Endothelial cell of umbilical vein (primary cell): ENCODE measurements around the gene PARM1. TPM values are rescaled to one million over a fixed set of nuclear protein-coding genes. Genes with fewer than 3 reads are reported as not detected.

ENCODE experiments used
- BruUV-seq: library from RNA; stranded (reverse); fragments of 400-500 nt; replicated peaks from 2 replicates; lab custom pipeline; 2021; lab: Mats Ljungman, UMichigan
- CTCF ChIA-PET: fragments of 300-600, 350-600 bp; sonication (Branson Sonifier 250); formaldehyde crosslinking; loops from one replicate; lab custom pipeline; 2021; ENCODE audit warnings: antibody characterized with exemption, inconsistent platforms; lab: Charles Lee
- POLR2A ChIA-PET: fragments of 300-600, 350-600 bp; sonication (Branson Sonifier 250); formaldehyde crosslinking; loops from one replicate; lab custom pipeline; 2021; ENCODE audit warnings: antibody characterized with exemption, inconsistent platforms; lab: Charles Lee
- DNase-seq: peaks from one replicate; pipeline ENCODE4 v3.0.0-alpha.2; 2011; ENCODE audit warnings: low read depth, low spot score
- FAIRE-seq: peaks from 2 replicates; lab custom pipeline; 2011; peaks lifted over from hg19 to GRCh38; lab: Jason Lieb, UNC
- H2AFZ ChIP-seq: 2 replicates; pipeline ENCODE4 v1.6.0; 2012; ENCODE audit warnings: low read depth, low read length, control low read depth, inconsistent platforms
- H3K27ac ChIP-seq: 2 replicates; pipeline ENCODE4 v1.5.1; 2011; ENCODE audit warnings: low read depth, mild to moderate bottlenecking, control low read depth, low read length, moderate library complexity; ENCODE audit not compliant: insufficient read depth
- H3K27me3 ChIP-seq, 2 experiments: 2 replicates each; pipeline versions ENCODE4 v1.6.0 to v1.6.1; 2011; ENCODE audit warnings: low read length in 2 of 2, mixed read lengths in 1 of 2; ENCODE audit not compliant: control insufficient read depth in 2 of 2, insufficient read depth in 2 of 2
- H3K36me3 ChIP-seq, 2 experiments: 2 replicates in 1 of 2; 3 replicates in 1 of 2; pipeline ENCODE4 v1.5.1; 2011; ENCODE audit warnings: low read length in 2 of 2, mild to moderate bottlenecking in 1 of 2, moderate library complexity in 1 of 2; ENCODE audit not compliant: control insufficient read depth in 2 of 2, insufficient read depth in 2 of 2; ENCODE audit errors: extremely low read depth in 1 of 2
- H3K4me1 ChIP-seq: 3 replicates; pipeline ENCODE4 v1.5.1; 2011; ENCODE audit warnings: mild to moderate bottlenecking, low read length; ENCODE audit not compliant: control insufficient read depth, insufficient read depth; ENCODE audit errors: extremely low read depth
- H3K4me2 ChIP-seq: 2 replicates; pipeline ENCODE4 v1.6.1; 2011; ENCODE audit warnings: low read length, control low read depth, mixed read lengths; ENCODE audit not compliant: insufficient read depth
- H3K4me3 ChIP-seq, 3 experiments: fragments of 200-600 bp in 1 of 3; sonication (generic), shearing (Covaris generic) in 1 of 3; replicated peaks in 1 of 3; 2 replicates each; pipeline ENCODE4 v1.5.1; 2011 to 2016; ENCODE audit warnings: control low read depth in 3 of 3, low read length in 3 of 3, mild to moderate bottlenecking in 2 of 3, inconsistent platforms in 1 of 3, low read depth in 1 of 3, moderate library complexity in 1 of 3; ENCODE audit not compliant: insufficient read depth in 1 of 3
- H3K79me2 ChIP-seq: 2 replicates; pipeline ENCODE4 v1.6.0; 2012; ENCODE audit warnings: low read length, inconsistent platforms; ENCODE audit not compliant: control insufficient read depth, insufficient read depth
- H3K9ac ChIP-seq: replicated peaks from 2 replicates; pipeline ENCODE3; 2011; ENCODE audit warnings: low read length, control low read depth; ENCODE audit not compliant: insufficient read depth; ENCODE audit errors: extremely low read depth
- H3K9me1 ChIP-seq: replicated peaks from 3 replicates; pipeline ENCODE4 v1.6.0; 2011; ENCODE audit warnings: mild to moderate bottlenecking, low read length; ENCODE audit not compliant: control insufficient read depth, insufficient read depth; ENCODE audit errors: extremely low read depth
- H3K9me3 ChIP-seq: replicated peaks from 2 replicates; pipeline ENCODE4 v1.5.1; 2012; ENCODE audit warnings: low read length, inconsistent platforms; ENCODE audit not compliant: control insufficient read depth, insufficient read depth
- H4K20me1 ChIP-seq: replicated peaks from 2 replicates; pipeline ENCODE3; 2011; ENCODE audit warnings: mild to moderate bottlenecking, low read length; ENCODE audit not compliant: control insufficient read depth, insufficient read depth; ENCODE audit errors: extremely low read depth
- CTCF ChIP-seq, 2 donors: IDR thresholded peaks; 1 replicate in 1 of 2; 2 replicates in 1 of 2; pipeline ENCODE4 v1.5.1; 2011; ENCODE audit warnings: low read length in 2 of 2, mild to moderate bottlenecking in 2 of 2, moderate library complexity in 2 of 2, control low read depth in 1 of 2, inconsistent platforms in 1 of 2, low read depth in 1 of 2; ENCODE audit not compliant: insufficient read depth in 1 of 2; ENCODE audit errors: extremely low read depth in 1 of 2
- EZH2 ChIP-seq: IDR thresholded peaks from 2 replicates; pipeline ENCODE4 v1.6.1; 2012; ENCODE audit warnings: borderline replicate concordance, low read depth, mild to moderate bottlenecking, moderate library complexity, low read length, inconsistent platforms; ENCODE audit not compliant: severe bottlenecking
- FOS ChIP-seq: IDR thresholded peaks from 2 replicates; pipeline ENCODE4 v1.6.1; 2011; ENCODE audit warnings: mild to moderate bottlenecking, low read length, moderate library complexity, borderline replicate concordance; ENCODE audit not compliant: insufficient read depth
- GATA2 ChIP-seq: IDR thresholded peaks from 2 replicates; pipeline ENCODE4 v1.7.0; 2011; ENCODE audit warnings: low read depth, mild to moderate bottlenecking, moderate library complexity, mixed read lengths, low read length; ENCODE audit not compliant: insufficient read length, insufficient read depth
- JUN ChIP-seq: IDR thresholded peaks from 2 replicates; pipeline ENCODE4 v1.6.1; 2011; ENCODE audit warnings: borderline replicate concordance, low read depth; ENCODE audit not compliant: insufficient read length, insufficient read depth
- MAX ChIP-seq: IDR thresholded peaks from 2 replicates; pipeline ENCODE4 v1.6.1; 2011; ENCODE audit not compliant: insufficient read depth, insufficient read length
- MYC ChIP-seq: IDR thresholded peaks from one replicate; pipeline ENCODE4 v1.6.1; 2011; ENCODE audit warnings: mild to moderate bottlenecking, low read depth, low read length
- POLR2A ChIP-seq: IDR thresholded peaks from 2 replicates; pipeline ENCODE4 v1.6.1; 2012; ENCODE audit warnings: low read depth, mild to moderate bottlenecking, control low read depth, low read length
- POLR2AphosphoS5 ChIP-seq: IDR thresholded peaks from 2 replicates; pipeline ENCODE4 v1.6.1; 2012; ENCODE audit warnings: low read depth, mild to moderate bottlenecking, control low read depth, low read length, moderate library complexity; ENCODE audit not compliant: insufficient read depth
- dilution Hi-C: fragments of 300-500 bp; cut with MboI; formaldehyde crosslinking; loops from one replicate; pipeline ENCODE4 v1.15.0; 2019; ENCODE audit warnings: low sequenced_read_pairs; ENCODE audit not compliant: extremely low pct_ligation_motif_present
- intact Hi-C: fragments of 100-400 bp; cut with micrococcal nuclease; formaldehyde crosslinking; loops from one replicate; pipeline ENCODE4 v1.10.0; 2022
- polyA plus RNA-seq, 4 experiments: library from polyadenylated mRNA; depleted of rRNA in 3 of 4; stranded (reverse) in 3 of 4; unstranded in 1 of 4; fragments of >200 nt; gene quantifications; 2 replicates each; pipeline versions ENCODE4 v1.2.1 to v1.2.3, GENCODE V29; 2011 to 2012; ENCODE audit warnings: missing spikeins in 1 of 4
- total RNA-seq: library from RNA; stranded (reverse); gene quantifications from 2 replicates; pipeline ENCODE4 v1.2.3, GENCODE V29; 2021

The PARM1 gene
- total and polyA plus RNA-seq, 2 donors (not counting 3 experiments of a cell fraction or from before 2014, with no cell fraction given), result 0.01 TPM; not detected in 1

- Histone ChIP-seq H2AFZ (no peak overlapping the region), H4K20me1 (no peaks in the 10 kb centered on the region), H3K9ac (no peak overlapping the region), H3K9me3 (no peaks in the 10 kb centered on the region), H3K36me3 (no peaks in the 10 kb centered on the region), H3K4me1 (no peaks in the 10 kb centered on the region), H3K4me2 (no peak overlapping the region), H3K27ac (no peak overlapping the region), H3K9me1 (no peaks in the 10 kb centered on the region), H3K79me2 (no peaks in the 10 kb centered on the region), H3K27me3 (no peaks in the 10 kb centered on the region), H3K4me3 (no peak overlapping the region)
- ChIA-PET POLR2A (no interaction called here), CTCF (no interaction called here)
- dilution Hi-C loops (no loop called here), intact Hi-C loops (no loop called here)
- no peak for TF ChIP-seq MYC
- no peak for TF ChIP-seq EZH2
- no peak for TF ChIP-seq POLR2A
- no peak for TF ChIP-seq CTCF (IDR thresholded peaks at IDR 0.05; ENCODE audit: extremely low read depth in 1 of 2, insufficient read depth in 1 of 2, low read depth in 1 of 2, low read length in 2 of 2)
- no peak for TF ChIP-seq JUN
- TF ChIP-seq GATA2, result no peak
- no peak for TF ChIP-seq POLR2AphosphoS5
- no peak for TF ChIP-seq FOS
- TF ChIP-seq MAX, result no peak
- BruUV-seq, result no TSS peak
- FAIRE-seq (no peak), DNase-seq (no peak)
Measured at GRCh38 chr4:75028196-75028854, 95.4 kb downstream of the PARM1 start.
